Lung microvascular endothelial cell (primary cell): ENCODE results near the gene KCNQ1. TPM values are rescaled to one million over a fixed set of nuclear protein-coding genes. Genes with fewer than 3 reads are reported as not detected.

Source experiments
- DNase-seq, 2 donors: peaks; one replicate each; pipeline versions ENCODE4 v3.0.0 to v3.0.0-alpha.2; 2010; ENCODE audit warnings: low read depth in 2 of 2
- total RNA-seq: library from RNA; depleted of rRNA; stranded (reverse); fragments of >200 nt; gene quantifications from 2 replicates; pipeline ENCODE4 v1.2.1, GENCODE V29; 2014

Gene KCNQ1
- total RNA-seq, 1 donor from 2014 or later: not detected

- DNase-seq: no peak
Observed at GRCh38 chr11:2460540-2461252, 15.9 kb downstream of the KCNQ1 start.

- DNase-seq: no peak
Observed at GRCh38 chr11:2461253-2461955, 16.6 kb downstream of the KCNQ1 start.

GRCh38 chr11:2461956-2462542 is 17.2 kb downstream of the KCNQ1 start:
- DNase-seq: no peak

GRCh38 chr11:2462543-2462985 is 17.8 kb downstream of the KCNQ1 start:
- DNase-seq: no peak

GRCh38 chr11:2462986-2463765 is 18.4 kb downstream of the KCNQ1 start:
- no peak for DNase-seq

GRCh38 chr11:2463766-2464277 is 19.0 kb downstream of the KCNQ1 start:
- no peak for DNase-seq

GRCh38 chr11:2464451-2465165 is 19.8 kb downstream of the KCNQ1 start:
- no peak for DNase-seq

- no peak for DNase-seq
Observed at GRCh38 chr11:2465202-2466068, 20.6 kb downstream of the KCNQ1 start.

- no peak for DNase-seq
Observed at GRCh38 chr11:2466069-2466801, 21.4 kb downstream of the KCNQ1 start.

- DNase-seq: no peak
Observed at GRCh38 chr11:2466869-2467694, 22.3 kb downstream of the KCNQ1 start.

- DNase-seq: no peak
Observed at GRCh38 chr11:2467695-2468055, 22.9 kb downstream of the KCNQ1 start.

GRCh38 chr11:2468363-2469235 is 23.8 kb downstream of the KCNQ1 start:
- no peak for DNase-seq

- DNase-seq: no peak
Observed at GRCh38 chr11:2470495-2470894, 25.7 kb downstream of the KCNQ1 start.

- DNase-seq: no peak
Observed at GRCh38 chr11:2471048-2471803, 26.4 kb downstream of the KCNQ1 start.

- no peak for DNase-seq
Observed at GRCh38 chr11:2471804-2472096, 26.9 kb downstream of the KCNQ1 start.

- no peak for DNase-seq
Observed at GRCh38 chr11:2472428-2473186, 27.8 kb downstream of the KCNQ1 start.
